HL-60 (cell line): Measurements from ENCODE around the gene EXOC6B.
"Not testable (repeated sequence)": the region's sequence is repeated elsewhere in the genome, so short reads cannot be mapped to it uniquely, and the experiment has no call there.

Source experiments
- DNase-seq, 2 experiments: peaks; one replicate each; pipeline ENCODE4 v3.0.0-alpha.2; 2010 to 2020; ENCODE audit warnings: low read depth in 1 of 2, low spot score in 1 of 2
- H3K27ac ChIP-seq: fragments of 250-450 bp; sonication (Bioruptor Pico); replicated peaks from 2 replicates; pipeline ENCODE4 v1.5.1; 2020; ENCODE audit warnings: mild to moderate bottlenecking, moderate library complexity
- H3K27me3 ChIP-seq: fragments of 250-450 bp; sonication (Bioruptor Pico); 2 replicates; pipeline ENCODE4 v1.5.1; 2021; ENCODE audit warnings: mild to moderate bottlenecking, moderate library complexity; ENCODE audit not compliant: insufficient read depth, poor library complexity, severe bottlenecking
- H3K4me3 ChIP-seq: replicated peaks from 2 replicates; pipeline ENCODE4 v1.5.1; 2011; ENCODE audit warnings: mild to moderate bottlenecking, control low read depth, low read length; ENCODE audit not compliant: insufficient read depth
- GABPA ChIP-seq: IDR thresholded peaks from 2 replicates; pipeline ENCODE4 v1.6.1; 2012; ENCODE audit warnings: low read depth
- POLR2AphosphoS5 ChIP-seq: IDR thresholded peaks from 2 replicates; pipeline ENCODE4 v1.6.1; 2012; ENCODE audit warnings: low read depth
- REST ChIP-seq: IDR thresholded peaks from 2 replicates; pipeline ENCODE4 v1.6.1; 2012; ENCODE audit warnings: low read depth; ENCODE audit not compliant: insufficient replicate concordance
- SPI1 ChIP-seq: IDR thresholded peaks from 2 replicates; pipeline ENCODE4 v1.6.1; 2012; ENCODE audit warnings: low read depth, mild to moderate bottlenecking, borderline replicate concordance
- TF ChIP-seq, protein P1 (sequence below): IDR thresholded peaks from one replicate; pipeline ENCODE4 v1.5.1; 2011; ENCODE audit warnings: low read length, control low read depth, inconsistent platforms; ENCODE audit not compliant: insufficient read depth

The EXOC6B gene

DNA sequence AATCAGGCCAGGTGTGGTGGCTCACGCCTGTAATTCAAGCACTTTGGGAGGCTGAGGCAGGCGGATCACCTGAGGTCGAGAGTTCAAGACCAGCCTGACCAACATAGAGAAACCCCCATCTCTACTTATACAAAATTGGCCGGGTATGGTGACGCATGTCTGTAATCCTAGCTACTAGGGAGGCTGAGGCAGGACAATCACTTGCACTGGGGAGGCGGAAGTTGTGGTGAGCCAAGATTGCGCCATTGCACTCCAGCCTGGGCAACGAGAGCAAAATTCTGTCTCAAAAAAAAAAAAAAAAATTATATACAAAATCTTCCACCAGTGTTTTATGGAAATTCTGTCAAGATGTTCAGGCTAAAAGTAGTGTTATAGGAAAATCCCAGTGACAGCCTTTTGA lies 290.2 kb downstream of the EXOC6B start:
- peak; percentile 30 to 88 for DNase-seq
- H3K4me3 ChIP-seq, H3K27me3 ChIP-seq, H3K27ac ChIP-seq: not testable (repeated sequence)
- TF ChIP-seq POLR2AphosphoS5, result 0 out of 2 replicates have a peak, but pooled peaks have one; percentile 20

GRCh38 chr2:72533765-72534164 lies 292.1 kb downstream of the EXOC6B start:
- DNase-seq, result no peak
- TF ChIP-seq SPI1 (no peak), REST (no peak), POLR2AphosphoS5 (no peak), GABPA (no peak)
- TF ChIP-seq, protein P1, sequence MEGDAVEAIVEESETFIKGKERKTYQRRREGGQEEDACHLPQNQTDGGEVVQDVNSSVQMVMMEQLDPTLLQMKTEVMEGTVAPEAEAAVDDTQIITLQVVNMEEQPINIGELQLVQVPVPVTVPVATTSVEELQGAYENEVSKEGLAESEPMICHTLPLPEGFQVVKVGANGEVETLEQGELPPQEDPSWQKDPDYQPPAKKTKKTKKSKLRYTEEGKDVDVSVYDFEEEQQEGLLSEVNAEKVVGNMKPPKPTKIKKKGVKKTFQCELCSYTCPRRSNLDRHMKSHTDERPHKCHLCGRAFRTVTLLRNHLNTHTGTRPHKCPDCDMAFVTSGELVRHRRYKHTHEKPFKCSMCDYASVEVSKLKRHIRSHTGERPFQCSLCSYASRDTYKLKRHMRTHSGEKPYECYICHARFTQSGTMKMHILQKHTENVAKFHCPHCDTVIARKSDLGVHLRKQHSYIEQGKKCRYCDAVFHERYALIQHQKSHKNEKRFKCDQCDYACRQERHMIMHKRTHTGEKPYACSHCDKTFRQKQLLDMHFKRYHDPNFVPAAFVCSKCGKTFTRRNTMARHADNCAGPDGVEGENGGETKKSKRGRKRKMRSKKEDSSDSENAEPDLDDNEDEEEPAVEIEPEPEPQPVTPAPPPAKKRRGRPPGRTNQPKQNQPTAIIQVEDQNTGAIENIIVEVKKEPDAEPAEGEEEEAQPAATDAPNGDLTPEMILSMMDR, result no peak
- no peaks in the 10 kb centered on the region for H3K27me3 ChIP-seq
- no peak overlapping the region for H3K4me3 ChIP-seq
- no peak overlapping the region for H3K27ac ChIP-seq

DNA sequence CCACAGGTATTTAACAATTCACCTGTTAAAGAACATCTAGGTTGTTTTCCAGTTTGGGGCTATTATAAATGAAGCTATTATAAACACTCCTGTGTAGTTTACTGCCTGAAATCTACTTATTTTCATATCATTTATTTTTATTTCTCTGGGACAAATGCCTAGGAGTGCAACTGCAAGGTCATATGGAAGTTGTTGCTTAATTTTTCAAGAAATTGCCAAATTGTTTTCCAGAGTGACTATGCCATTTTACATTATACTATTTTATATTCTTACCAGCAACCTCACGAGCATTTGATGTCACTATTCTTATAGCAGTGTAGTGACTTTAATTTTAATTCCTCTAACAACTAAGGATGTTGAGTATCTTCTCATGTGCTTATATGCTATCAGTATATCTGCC lies 298.4 kb downstream of the EXOC6B start:
- no peak for TF ChIP-seq GABPA
- TF ChIP-seq SPI1, result no peak
- TF ChIP-seq POLR2AphosphoS5, result no peak
- TF ChIP-seq REST, result no peak
- TF ChIP-seq, protein P1, result no peak
- no peaks in the 10 kb centered on the region for H3K27me3 ChIP-seq
- DNase-seq, result no peak
- H3K4me3 ChIP-seq, result no peak overlapping the region
- H3K27ac ChIP-seq, result no peak overlapping the region

DNA sequence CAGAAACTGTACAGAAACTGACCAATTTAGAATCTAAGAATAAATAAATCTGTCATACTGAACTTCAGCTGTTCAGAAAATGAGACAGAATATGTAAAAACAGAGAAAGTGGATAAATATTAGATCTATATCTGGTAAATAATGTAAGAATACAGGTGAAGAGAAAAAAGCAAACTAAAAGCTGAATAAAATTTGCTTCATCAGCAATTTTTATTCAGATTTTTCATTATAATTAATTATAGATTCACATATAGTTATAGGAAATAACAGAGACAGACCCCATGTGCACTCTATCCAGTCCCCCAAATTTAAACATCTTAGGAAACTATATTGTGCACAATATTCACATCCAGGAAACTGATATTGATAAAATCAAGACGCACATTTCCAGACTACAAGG lies 299.2 kb downstream of the EXOC6B start:
- no peak overlapping the region for H3K4me3 ChIP-seq
- no peak overlapping the region for H3K27ac ChIP-seq
- no peaks in the 10 kb centered on the region for H3K27me3 ChIP-seq
- DNase-seq, result no peak
- TF ChIP-seq, protein P1, result no peak
- TF ChIP-seq REST (no peak), POLR2AphosphoS5 (no peak), GABPA (no peak), SPI1 (no peak)
